K562 (cell line): Measurements from ENCODE around the gene HCRTR1. TPM values are rescaled to one million over a fixed set of nuclear protein-coding genes. Genes with fewer than 3 reads are reported as not detected.

Experiments used
- ATAC-seq: fragments of 200-7000 bp; cut with Tn5 transposase; 3 replicates; pipeline ENCODE4 v1.9.1; 2020; ENCODE audit warnings: moderate library complexity
- BruUV-seq: library from RNA; stranded (reverse); fragments of 400-500 nt; replicated peaks from 2 replicates; lab custom pipeline; 2021; lab: Mats Ljungman, UMichigan
- CTCF ChIA-PET: fragments of 300-600 bp; formaldehyde crosslinking; extraction: SDS; loops from one replicate; lab custom pipeline; 2021; ENCODE audit warnings: low intra/inter-chr PET ratio; lab: Yijun Ruan, JAX
- POLR2A ChIA-PET: fragments of 300-600, 350-650 bp; sonication (Branson Sonifier 250); formaldehyde crosslinking; extraction: SDS; loops from one replicate; lab custom pipeline; 2021; ENCODE audit warnings: antibody characterized with exemption, inconsistent platforms; lab: Yijun Ruan, JAX
- DNase-seq, 4 experiments: peaks; one replicate each; pipeline versions ENCODE4 v3.0.0 to v3.0.0-alpha.2; 2011 to 2018; ENCODE audit warnings: low spot score in 3 of 4, mixed read lengths in 3 of 4; ENCODE audit errors: extremely low read depth in 1 of 4
- FAIRE-seq: peaks from 2 replicates; lab custom pipeline; 2011; peaks lifted over from hg19 to GRCh38; lab: Jason Lieb, UNC
- H2AFZ ChIP-seq: 2 replicates; pipeline ENCODE4 v1.6.0; 2011; ENCODE audit warnings: low read depth, low read length, control low read depth, inconsistent platforms
- H3K27ac ChIP-seq: fragments of 200-600 bp; 3 replicates; pipeline ENCODE4 v1.8.0; 2011; ENCODE audit warnings: low read depth, mild to moderate bottlenecking, control low read depth, inconsistent platforms, low read length, moderate library complexity, mixed read lengths; ENCODE audit errors: extremely low read depth
- H3K27me3 ChIP-seq, 2 experiments: fragments of 300-600 bp in 1 of 2; 2 replicates in 1 of 2; 3 replicates in 1 of 2; pipeline versions ENCODE4 v1.6.0 to v1.8.0; 2011; ENCODE audit warnings: inconsistent platforms in 2 of 2, low read length in 2 of 2, mild to moderate bottlenecking in 1 of 2, mixed read lengths in 1 of 2, moderate library complexity in 1 of 2; ENCODE audit not compliant: control insufficient read depth in 2 of 2, insufficient read depth in 2 of 2
- H3K36me3 ChIP-seq: fragments of 300-600 bp; 3 replicates; pipeline ENCODE4 v1.8.0; 2011; ENCODE audit warnings: mild to moderate bottlenecking, low read length, inconsistent platforms; ENCODE audit not compliant: control insufficient read depth, insufficient read depth
- H3K4me1 ChIP-seq, 2 experiments: fragments of 200-600 bp in 1 of 2; replicated peaks in 1 of 2; 2 replicates in 1 of 2; 3 replicates in 1 of 2; pipeline versions ENCODE4 v1.5.1 to v1.8.0; 2011; ENCODE audit warnings: inconsistent platforms in 2 of 2, low read length in 2 of 2, mild to moderate bottlenecking in 1 of 2, mixed read lengths in 1 of 2, moderate library complexity in 1 of 2; ENCODE audit not compliant: control insufficient read depth in 2 of 2, insufficient read depth in 2 of 2
- H3K4me2 ChIP-seq: 2 replicates; pipeline ENCODE4 v1.6.1; 2011; ENCODE audit warnings: low read length, control low read depth, inconsistent platforms, mixed read lengths; ENCODE audit not compliant: insufficient read depth
- H3K4me3 ChIP-seq: fragments of 200-600 bp; sonication (generic), shearing (Covaris generic); 2 replicates; pipeline ENCODE4 v1.5.1; 2016; ENCODE audit warnings: control low read depth, inconsistent platforms
- H3K79me2 ChIP-seq: fragments of 200-600 bp; 3 replicates; pipeline ENCODE4 v1.8.0; 2011; ENCODE audit warnings: low read length, inconsistent platforms; ENCODE audit not compliant: control insufficient read depth, insufficient read depth
- H3K9ac ChIP-seq, 2 experiments: 2 replicates each; pipeline versions ENCODE4 v1.6.0 to v1.6.1; 2011; ENCODE audit warnings: low read depth in 2 of 2, low read length in 2 of 2, control low read depth in 1 of 2, inconsistent platforms in 1 of 2, mild to moderate bottlenecking in 1 of 2, mixed read lengths in 1 of 2; ENCODE audit not compliant: insufficient read depth in 1 of 2
- H3K9me1 ChIP-seq: one replicate; pipeline ENCODE4 v1.6.0; 2011; ENCODE audit warnings: inconsistent platforms, mild to moderate bottlenecking, low read length, moderate library complexity; ENCODE audit not compliant: control insufficient read depth, insufficient read depth
- H3K9me3 ChIP-seq: replicated peaks from 2 replicates; pipeline ENCODE4 v1.5.1; 2011; ENCODE audit warnings: low read depth, low read length, inconsistent platforms; ENCODE audit not compliant: control insufficient read depth, insufficient read depth
- H4K20me1 ChIP-seq: replicated peaks from 2 replicates; pipeline ENCODE4 v1.6.1; 2011; ENCODE audit warnings: low read length, inconsistent platforms, mixed read lengths; ENCODE audit not compliant: control insufficient read depth, insufficient read depth
- CBFA2T3 ChIP-seq: fragments of 450-650 bp; IDR thresholded peaks from 2 replicates; pipeline ENCODE4 v1.6.1; 2017
- NFIX ChIP-seq: fragments of 250-450 bp; sonication (Bioruptor Pico); IDR thresholded peaks from 2 replicates; pipeline ENCODE4 v1.4.0; 2020; ENCODE audit warnings: low read depth, mild to moderate bottlenecking, moderate library complexity
- SMAD4 ChIP-seq: fragments of 250-450 bp; sonication (Bioruptor Pico); conservative IDR thresholded peaks from 2 replicates; pipeline ENCODE4 v1.8.0; 2021; ENCODE audit warnings: inconsistent platforms, mild to moderate bottlenecking, moderate library complexity
- TGIF2 ChIP-seq: sonication (generic); formaldehyde crosslinking; IDR thresholded peaks from 2 replicates; pipeline ENCODE4 v1.8.1; 2022; ENCODE audit warnings: mild to moderate bottlenecking, missing genetic modification reagents, moderate library complexity
- WHSC1 ChIP-seq: IDR thresholded peaks from one replicate; pipeline ENCODE4 v1.6.1; 2012; ENCODE audit warnings: low read length, control low read depth, inconsistent platforms
- ZBED1 ChIP-seq: IDR thresholded peaks from 2 replicates; pipeline ENCODE4 v1.6.1; 2014
- ZNF263 ChIP-seq: sonication (generic); formaldehyde crosslinking; IDR thresholded peaks from 2 replicates; pipeline ENCODE4 v1.8.0; 2022; ENCODE audit warnings: mild to moderate bottlenecking, missing genetic modification reagents, borderline replicate concordance
- WGBS: fragments of 100-300 bp; shearing (Covaris generic); methylation state at CpG from one replicate; pipeline ENCODE4 v1.1.6; 2016; ENCODE audit warnings: low coverage, mixed read lengths; ENCODE audit not compliant: insufficient coverage; ENCODE audit errors: missing lambda C conversion rate; 5-methylcytosine and 5-hydroxymethylcytosine counted together
- in situ Hi-C: fragments of 300-500 bp; cut with MboI; formaldehyde crosslinking; loops from 4 replicates; pipeline ENCODE4 v1.15.0; 2018; ENCODE audit warnings: inconsistent platforms, mixed read lengths
- intact Hi-C: fragments of 100-400 bp; cut with micrococcal nuclease; formaldehyde crosslinking; loops from 2 replicates; pipeline ENCODE4 v1.14.2; 2022
- polyA plus RNA-seq, 8 experiments: library from polyadenylated mRNA; depleted of rRNA in 4 of 8; stranded (reverse) in 5 of 8; unstranded in 3 of 8; fragments of >200 nt; fragmentation: Nextera tagmentation in 2 of 8; fragmentation: Illumina TruSeq in 1 of 8; extraction: Ambion mirVana in 2 of 8; extraction: Trizol in 1 of 8; gene quantifications; 2 replicates each; pipeline versions ENCODE4 v1.2.1 to v1.2.3, GENCODE V29; 2011 to 2014; ENCODE audit warnings: inconsistent platforms in 1 of 8, missing spikeins in 1 of 8
- total RNA-seq, 7 experiments: library from RNA; depleted of rRNA in 6 of 7; stranded (reverse); fragments of >200 nt in 6 of 7; fragmentation: Illumina TruSeq in 2 of 7; extraction: Trizol in 2 of 7; gene quantifications; 2 replicates each; pipeline versions ENCODE4 v1.2.1 to v1.2.3, GENCODE V29; 2011 to 2021; ENCODE audit warnings: low replicate concordance in 1 of 7
- TF ChIP-seq, protein P1 (sequence below): sonication (generic); formaldehyde crosslinking; IDR thresholded peaks from 2 replicates; pipeline ENCODE4 v1.8.0; 2022; ENCODE audit warnings: missing genetic modification reagents, mild to moderate bottlenecking, borderline replicate concordance
- TF ChIP-seq, protein P2 (sequence below): fragments of 450-650 bp; formaldehyde crosslinking; IDR thresholded peaks from 2 replicates; pipeline ENCODE4 v1.4.0; 2022; ENCODE audit warnings: missing genetic modification characterization
- TF ChIP-seq, protein P3 (sequence below): fragments of 450-650 bp; formaldehyde crosslinking; conservative IDR thresholded peaks from 2 replicates; pipeline ENCODE4 v1.4.0; 2022; ENCODE audit warnings: mild to moderate bottlenecking, missing genetic modification characterization

Gene HCRTR1
- total and polyA plus RNA-seq, 9 of the 15 experiments (the other 6 are each of a cell fraction or from before 2014, with no cell fraction given) = not detected

DNA sequence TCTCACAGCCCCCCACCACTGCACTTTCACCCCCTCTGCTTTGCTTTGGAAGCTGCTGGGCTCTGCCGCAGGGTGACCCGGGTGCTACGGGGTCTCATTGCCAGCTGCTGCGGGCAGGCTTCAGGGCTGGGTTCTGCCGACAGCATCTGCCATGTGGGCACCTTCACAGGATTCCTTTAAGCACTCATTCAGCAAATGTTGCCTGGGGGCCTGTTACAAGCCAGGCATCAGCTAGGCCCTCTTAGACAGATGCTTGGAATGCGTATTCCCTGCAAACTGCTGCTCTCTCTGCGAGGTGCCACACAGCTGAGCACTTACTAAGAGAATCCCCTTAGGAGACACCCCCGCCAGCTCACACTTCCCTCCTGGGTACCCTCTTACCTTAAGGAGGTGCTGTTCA is 57.1 kb downstream of the HCRTR1 start (continued):
- TF ChIP-seq TGIF2 (CRISPR knock-in tag) (no peak), ZNF263 (no peak), NFIX (CRISPR knock-in tag) (no peak), SMAD4 (CRISPR knock-in tag) (no peak), WHSC1 (no peak)

DNA sequence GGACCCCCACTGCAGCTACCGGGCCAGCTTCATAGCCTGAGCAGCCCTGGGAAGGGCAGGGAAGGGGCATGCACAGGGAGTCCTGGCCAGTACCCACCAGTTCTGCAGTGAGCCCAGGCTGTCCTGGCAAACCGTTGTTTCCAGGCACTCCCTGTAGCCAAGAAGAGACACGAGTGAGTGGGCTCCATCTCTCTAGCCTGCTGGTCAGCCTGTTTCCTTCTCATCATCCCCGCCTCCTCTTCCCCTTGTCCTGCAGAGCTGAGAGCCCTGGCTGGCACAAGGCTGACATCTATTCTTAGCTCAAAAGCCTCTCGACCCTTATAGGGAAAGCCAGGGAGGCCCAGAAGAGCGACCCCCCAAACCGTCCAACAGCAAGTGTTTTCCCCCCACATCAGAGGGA is 57.7 kb downstream of the HCRTR1 start:
- ATAC-seq = no peak
- BruUV-seq = no TSS peak
- Histone ChIP-seq H2AFZ (no peak overlapping the region), H3K4me1 (peaks cover 0 to 8% of the 10 kb centered on the region in 2 experiments; a peak in 2 of 5 replicates), H4K20me1 (peaks cover 8% of the 10 kb centered on the region), H3K79me2 (no peaks in the 10 kb centered on the region), H3K4me3 (no peak overlapping the region), H3K9ac (no peak overlapping the region), H3K9me1 (no peaks in the 10 kb centered on the region), H3K27ac (no peak overlapping the region), H3K27me3 (peaks cover 67 to 97% of the 10 kb centered on the region in 2 experiments), H3K36me3 (no peaks in the 10 kb centered on the region), H3K4me2 (no peak overlapping the region), H3K9me3 (no peaks in the 10 kb centered on the region)
- FAIRE-seq = no peak
- POLR2A ChIA-PET = interaction anchor here (0.7 to 1.4 kb wide), 2 partner anchors 10 to 16 kb away, joined by 3 read pairs; no protein-coding TSS in a partner anchor
- no peak for DNase-seq
- CTCF ChIA-PET = interaction anchor here (0.6 kb wide), 1 partner anchor 19 kb away, joined by 3 read pairs; no protein-coding TSS in a partner anchor
- TF ChIP-seq, protein P1, sequence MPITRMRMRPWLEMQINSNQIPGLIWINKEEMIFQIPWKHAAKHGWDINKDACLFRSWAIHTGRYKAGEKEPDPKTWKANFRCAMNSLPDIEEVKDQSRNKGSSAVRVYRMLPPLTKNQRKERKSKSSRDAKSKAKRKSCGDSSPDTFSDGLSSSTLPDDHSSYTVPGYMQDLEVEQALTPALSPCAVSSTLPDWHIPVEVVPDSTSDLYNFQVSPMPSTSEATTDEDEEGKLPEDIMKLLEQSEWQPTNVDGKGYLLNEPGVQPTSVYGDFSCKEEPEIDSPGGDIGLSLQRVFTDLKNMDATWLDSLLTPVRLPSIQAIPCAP (CRISPR knock-in tag) = no peak
- TF ChIP-seq ZBED1 (no peak), CBFA2T3 (no peak)
- TF ChIP-seq, protein P2, sequence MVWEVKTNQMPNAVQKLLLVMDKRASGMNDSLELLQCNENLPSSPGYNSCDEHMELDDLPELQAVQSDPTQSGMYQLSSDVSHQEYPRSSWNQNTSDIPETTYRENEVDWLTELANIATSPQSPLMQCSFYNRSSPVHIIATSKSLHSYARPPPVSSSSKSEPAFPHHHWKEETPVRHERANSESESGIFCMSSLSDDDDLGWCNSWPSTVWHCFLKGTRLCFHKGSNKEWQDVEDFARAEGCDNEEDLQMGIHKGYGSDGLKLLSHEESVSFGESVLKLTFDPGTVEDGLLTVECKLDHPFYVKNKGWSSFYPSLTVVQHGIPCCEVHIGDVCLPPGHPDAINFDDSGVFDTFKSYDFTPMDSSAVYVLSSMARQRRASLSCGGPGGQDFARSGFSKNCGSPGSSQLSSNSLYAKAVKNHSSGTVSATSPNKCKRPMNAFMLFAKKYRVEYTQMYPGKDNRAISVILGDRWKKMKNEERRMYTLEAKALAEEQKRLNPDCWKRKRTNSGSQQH (CRISPR knock-in tag) = no peak
- TF ChIP-seq, protein P3, sequence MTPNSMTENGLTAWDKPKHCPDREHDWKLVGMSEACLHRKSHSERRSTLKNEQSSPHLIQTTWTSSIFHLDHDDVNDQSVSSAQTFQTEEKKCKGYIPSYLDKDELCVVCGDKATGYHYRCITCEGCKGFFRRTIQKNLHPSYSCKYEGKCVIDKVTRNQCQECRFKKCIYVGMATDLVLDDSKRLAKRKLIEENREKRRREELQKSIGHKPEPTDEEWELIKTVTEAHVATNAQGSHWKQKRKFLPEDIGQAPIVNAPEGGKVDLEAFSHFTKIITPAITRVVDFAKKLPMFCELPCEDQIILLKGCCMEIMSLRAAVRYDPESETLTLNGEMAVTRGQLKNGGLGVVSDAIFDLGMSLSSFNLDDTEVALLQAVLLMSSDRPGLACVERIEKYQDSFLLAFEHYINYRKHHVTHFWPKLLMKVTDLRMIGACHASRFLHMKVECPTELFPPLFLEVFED (CRISPR knock-in tag) = no peak
- intact Hi-C loops = no loop called here
- in situ Hi-C loops = no loop called here
- WGBS = 1% methylated on average over 7 of the region's 7 CpGs
